Sigmoid colon (tissue), 7 donors: ENCODE results near the gene EML6. TPM values are rescaled to one million over a fixed set of nuclear protein-coding genes. Genes with fewer than 3 reads are reported as not detected.

ENCODE experiments used
- DNase-seq: peaks from one replicate; pipeline ENCODE4 v3.0.0-alpha.2; 2019
- H3K27ac ChIP-seq, 4 donors: fragments of 200-600 bp; sonication (generic); one replicate each; pipeline ENCODE4 v1.5.1; 2016 to 2019; ENCODE audit warnings: mild to moderate bottlenecking in 1 of 4
- H3K27me3 ChIP-seq, 3 donors: fragments of 200-600 bp; sonication (generic); one replicate each; pipeline ENCODE4 v1.5.1; 2019; ENCODE audit warnings: mild to moderate bottlenecking in 1 of 3
- H3K36me3 ChIP-seq, 4 donors: fragments of 200-600 bp; sonication (generic); one replicate each; pipeline ENCODE4 v1.5.1; 2016 to 2019
- H3K4me1 ChIP-seq, 4 donors: fragments of 200-600 bp; sonication (generic); one replicate each; pipeline ENCODE4 v1.5.1; 2017 to 2019
- H3K4me3 ChIP-seq, 4 donors: fragments of 200-600 bp; sonication (generic); one replicate each; pipeline ENCODE4 v1.5.1; 2017 to 2019; ENCODE audit warnings: mild to moderate bottlenecking in 2 of 4, moderate library complexity in 1 of 4
- H3K9me3 ChIP-seq, 4 donors: fragments of 200-600 bp in 3 of 4; sonication (generic) in 3 of 4; one replicate each; pipeline versions ENCODE4 v1.5.1 to v1.6.1; 2013 to 2019
- EP300 ChIP-seq, 4 donors: sonication (generic); formaldehyde crosslinking; IDR thresholded peaks; one replicate each; pipeline ENCODE4 v1.6.1; 2017; ENCODE audit warnings: antibody characterized with exemption in 4 of 4
- POLR2A ChIP-seq, 2 donors: fragments of 450-650 bp; IDR thresholded peaks; one replicate each; pipeline ENCODE4 v1.6.1; 2016; ENCODE audit warnings: antibody characterized with exemption in 2 of 2, mild to moderate bottlenecking in 2 of 2, moderate library complexity in 2 of 2
- POLR2AphosphoS5 ChIP-seq, 4 donors: sonication (generic); formaldehyde crosslinking; IDR thresholded peaks; one replicate each; pipeline ENCODE4 v1.6.1; 2017; ENCODE audit warnings: antibody characterized with exemption in 4 of 4
- WGBS, 2 donors: extraction: QIAGEN DNeasy Blood & Tissue Kit; methylation state at CpG; one replicate each; pipeline ENCODE4 v1.1.7; 2013; 5-methylcytosine and 5-hydroxymethylcytosine counted together
- intact Hi-C: fragments of 100-400 bp; cut with DNase I; formaldehyde crosslinking; loops from one replicate; pipeline ENCODE4 v1.15.1; 2023
- polyA plus RNA-seq, 3 donors: library from polyadenylated mRNA; stranded (reverse); fragments of 200-250 nt; gene quantifications; one replicate each; pipeline ENCODE4 v1.2.3, GENCODE V29; 2013
- total RNA-seq, 4 donors: library from RNA; depleted of rRNA; stranded (reverse); fragments of >200 nt; gene quantifications; one replicate each; pipeline ENCODE4 v1.1.0, GENCODE V29; 2016
- TF ChIP-seq, protein P1 (sequence below), 4 experiments: fragments of 450-650 bp in 3 of 4; fragments of 200-600 bp in 1 of 4; IDR thresholded peaks; one replicate each; pipeline ENCODE4 v1.5.1; 2016 to 2019; ENCODE audit warnings: antibody characterized with exemption in 4 of 4, mild to moderate bottlenecking in 3 of 4, moderate library complexity in 2 of 4
- donor health status: healthy with polysubstance abuse.
- donor health status: Bipolar disorder and iron deficiency.
- donor health status: healthy.

EML6 gene
- total and polyA plus RNA-seq, 7 donors: 0.46 to 2.2 (median 1.2) TPM

DNA sequence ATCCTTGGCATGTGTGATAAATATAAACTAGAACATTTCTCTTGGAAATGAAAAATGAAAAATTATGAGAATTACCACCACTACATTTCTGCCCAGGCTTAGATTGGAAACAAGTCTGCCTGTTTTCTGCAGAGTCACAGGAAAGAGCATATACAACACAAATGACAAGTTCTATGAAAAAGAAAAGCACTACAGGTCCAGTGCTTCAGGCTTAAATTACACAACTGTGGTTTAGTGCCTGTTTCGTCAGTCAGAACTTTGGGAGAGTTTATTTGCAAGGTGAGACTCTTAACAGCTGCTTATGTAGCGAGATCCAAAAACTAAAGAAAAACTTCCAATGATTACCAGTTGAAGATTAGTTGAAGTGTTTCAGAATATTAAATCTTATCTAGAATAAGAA, 257.9 kb downstream of the EML6 start:
- intact Hi-C loops: no loop called here
- WGBS, 2 donors: 78 to 83% methylated on average over 2 of the region's 2 CpGs
- no peak for DNase-seq
- Histone ChIP-seq H3K36me3 (peaks cover 0 to 34% (median 0%) of the 10 kb centered on the region in 4 donors), H3K4me3 (no peak overlapping the region), H3K4me1 (peaks cover 0 to 72% (median 62%) of the 10 kb centered on the region in 4 donors), H3K27ac (no peak overlapping the region), H3K27me3 (no peaks in the 10 kb centered on the region), H3K9me3 (no peaks in the 10 kb centered on the region)
- TF ChIP-seq EP300 (IDR thresholded peaks at IDR 0.05) (no peak), POLR2A (IDR thresholded peaks at IDR 0.05) (no peak), POLR2AphosphoS5 (IDR thresholded peaks at IDR 0.05) (no peak)
- TF ChIP-seq, protein P1, sequence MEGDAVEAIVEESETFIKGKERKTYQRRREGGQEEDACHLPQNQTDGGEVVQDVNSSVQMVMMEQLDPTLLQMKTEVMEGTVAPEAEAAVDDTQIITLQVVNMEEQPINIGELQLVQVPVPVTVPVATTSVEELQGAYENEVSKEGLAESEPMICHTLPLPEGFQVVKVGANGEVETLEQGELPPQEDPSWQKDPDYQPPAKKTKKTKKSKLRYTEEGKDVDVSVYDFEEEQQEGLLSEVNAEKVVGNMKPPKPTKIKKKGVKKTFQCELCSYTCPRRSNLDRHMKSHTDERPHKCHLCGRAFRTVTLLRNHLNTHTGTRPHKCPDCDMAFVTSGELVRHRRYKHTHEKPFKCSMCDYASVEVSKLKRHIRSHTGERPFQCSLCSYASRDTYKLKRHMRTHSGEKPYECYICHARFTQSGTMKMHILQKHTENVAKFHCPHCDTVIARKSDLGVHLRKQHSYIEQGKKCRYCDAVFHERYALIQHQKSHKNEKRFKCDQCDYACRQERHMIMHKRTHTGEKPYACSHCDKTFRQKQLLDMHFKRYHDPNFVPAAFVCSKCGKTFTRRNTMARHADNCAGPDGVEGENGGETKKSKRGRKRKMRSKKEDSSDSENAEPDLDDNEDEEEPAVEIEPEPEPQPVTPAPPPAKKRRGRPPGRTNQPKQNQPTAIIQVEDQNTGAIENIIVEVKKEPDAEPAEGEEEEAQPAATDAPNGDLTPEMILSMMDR (IDR thresholded peaks at IDR 0.05): no peak

DNA sequence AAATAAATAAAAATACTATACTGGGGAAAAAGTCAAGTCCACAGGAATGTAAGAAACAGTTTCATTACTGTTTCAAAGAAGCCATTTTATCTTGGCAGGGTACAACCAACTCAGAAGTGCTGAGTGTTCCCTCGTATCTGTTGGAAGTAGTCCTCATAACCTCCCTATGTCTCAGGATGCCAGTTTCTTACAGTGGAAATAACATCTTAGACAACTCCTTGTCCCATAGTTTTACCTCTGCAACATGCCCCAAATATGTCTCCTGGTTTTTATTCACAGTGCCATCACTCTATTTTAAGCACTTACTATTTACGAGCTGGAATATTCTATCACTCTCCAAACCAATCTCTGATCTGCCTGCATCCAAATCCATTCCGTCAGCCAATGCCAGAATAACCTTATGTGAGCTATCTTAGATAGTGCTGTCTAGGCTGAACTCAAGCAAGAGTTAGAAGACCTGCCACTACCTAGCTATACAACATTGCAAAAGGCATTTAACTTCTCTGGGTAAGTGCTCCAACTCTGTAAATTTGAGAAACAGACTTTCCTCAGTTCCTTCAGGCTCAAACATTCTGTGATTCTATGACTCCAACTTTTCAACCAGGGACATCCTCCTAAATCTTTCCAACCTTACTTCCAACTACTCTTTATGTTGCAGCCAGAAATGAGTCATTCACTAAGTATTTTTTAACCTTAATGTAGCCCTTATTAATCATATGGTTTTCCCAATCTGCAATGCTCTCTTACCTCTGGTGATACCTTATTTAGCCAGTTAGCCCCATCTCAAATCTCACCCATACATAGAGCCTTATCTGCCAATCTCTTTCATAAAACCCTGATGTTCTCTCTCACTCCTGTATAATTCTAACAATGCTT, 260.1 kb downstream of the EML6 start:
- Histone ChIP-seq H3K9me3 (no peaks in the 10 kb centered on the region), H3K36me3 (peaks cover 0 to 44% (median 2%) of the 10 kb centered on the region in 4 donors), H3K27ac (peak overlapping the region in 2 of 4 donors; percentile 11 to 36), H3K4me3 (no peak overlapping the region), H3K4me1 (peaks cover 0 to 76% (median 56%) of the 10 kb centered on the region in 4 donors), H3K27me3 (no peaks in the 10 kb centered on the region)
- TF ChIP-seq EP300 (IDR thresholded peaks at IDR 0.05): no peak
- no peak for TF ChIP-seq POLR2A (IDR thresholded peaks at IDR 0.05)
- TF ChIP-seq, protein P1 (IDR thresholded peaks at IDR 0.05): no peak
- no peak for TF ChIP-seq POLR2AphosphoS5 (IDR thresholded peaks at IDR 0.05)
- WGBS, 2 donors: 54 to 56% methylated on average over 3 of the region's 3 CpGs
- intact Hi-C loops: no loop called here
- DNase-seq: no peak

DNA sequence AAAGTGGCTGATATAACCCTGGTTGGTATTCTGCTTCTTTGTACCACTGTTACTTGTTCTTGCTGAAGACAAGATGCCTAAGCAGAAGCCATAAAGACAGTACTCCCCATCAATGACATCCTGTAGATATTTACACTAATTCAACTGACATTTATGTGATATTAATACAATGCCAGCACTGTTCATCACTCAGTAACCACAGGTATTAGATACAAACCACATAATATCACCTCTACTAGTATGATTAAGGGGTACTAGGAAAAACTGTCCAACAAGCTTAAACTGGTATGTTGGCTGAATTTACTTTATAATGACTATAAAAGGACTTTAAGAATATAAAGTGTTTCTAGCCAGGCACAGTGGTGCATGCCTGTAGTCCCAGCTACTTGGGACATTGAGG, 261.0 kb downstream of the EML6 start:
- intact Hi-C loops: no loop called here
- H3K36me3 ChIP-seq: peaks cover 0 to 44% (median 2%) of the 10 kb centered on the region in 4 donors
- peaks cover 0 to 77% (median 53%) of the 10 kb centered on the region in 4 donors for H3K4me1 ChIP-seq
- H3K4me3 ChIP-seq: no peak overlapping the region
- no peaks in the 10 kb centered on the region for H3K9me3 ChIP-seq
- no peaks in the 10 kb centered on the region for H3K27me3 ChIP-seq
- H3K27ac ChIP-seq: no peak overlapping the region
- no peak for DNase-seq
- TF ChIP-seq POLR2AphosphoS5 (IDR thresholded peaks at IDR 0.05) (no peak), POLR2A (IDR thresholded peaks at IDR 0.05) (no peak), EP300 (IDR thresholded peaks at IDR 0.05) (no peak)
- TF ChIP-seq, protein P1 (IDR thresholded peaks at IDR 0.05): no peak

DNA sequence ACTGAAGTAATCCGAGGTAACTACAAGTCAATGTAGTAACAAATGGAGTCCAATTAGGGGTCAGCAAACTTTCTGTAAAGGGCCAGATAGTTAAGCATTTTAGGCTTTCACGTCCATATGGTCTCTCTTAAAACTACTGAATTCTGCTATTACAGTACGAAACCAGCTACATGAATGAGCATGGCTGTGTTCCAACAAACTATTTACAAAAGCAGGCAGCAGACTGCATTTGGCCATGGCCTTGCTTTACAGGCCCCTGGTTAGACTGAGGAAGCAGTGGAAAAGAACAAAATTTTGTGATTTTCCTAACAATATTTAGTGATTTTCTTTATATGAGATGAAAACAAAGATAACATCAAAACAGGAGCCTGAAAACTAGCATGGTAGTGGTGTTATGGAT, 262.8 kb downstream of the EML6 start:
- 72 to 74% methylated on average over 3 of the region's 3 CpGs for WGBS, 2 donors
- Histone ChIP-seq H3K27me3 (no peaks in the 10 kb centered on the region), H3K27ac (no peak overlapping the region), H3K9me3 (no peaks in the 10 kb centered on the region), H3K4me3 (no peak overlapping the region), H3K4me1 (peaks cover 0 to 69% (median 46%) of the 10 kb centered on the region in 4 donors), H3K36me3 (peaks cover 0 to 35% (median 2%) of the 10 kb centered on the region in 4 donors)
- no peak for TF ChIP-seq EP300 (IDR thresholded peaks at IDR 0.05)
- TF ChIP-seq, protein P1 (IDR thresholded peaks at IDR 0.05): no peak
- TF ChIP-seq POLR2A (IDR thresholded peaks at IDR 0.05): no peak
- TF ChIP-seq POLR2AphosphoS5 (IDR thresholded peaks at IDR 0.05): no peak
- intact Hi-C loops: no loop called here
- DNase-seq: no peak
